H1 (cell line): ENCODE results near the gene TRUB1. TPM values are rescaled to one million over a fixed set of nuclear protein-coding genes. Genes with fewer than 3 reads are reported as not detected.

Experiments used
- CTCF ChIA-PET: fragments of 300-600 bp; sonication (Branson Sonifier 250); formaldehyde crosslinking; loops from one replicate; lab custom pipeline; 2021; ENCODE audit not compliant: partially characterized antibody; lab: Charles Lee
- POLR2A ChIA-PET: fragments of 300-600 bp; sonication (Branson Sonifier 250); formaldehyde crosslinking; loops from one replicate; lab custom pipeline; 2021; ENCODE audit warnings: inconsistent platforms; ENCODE audit not compliant: partially characterized antibody; lab: Charles Lee
- DNase-seq, 2 experiments: peaks; one replicate each; pipeline versions ENCODE4 v3.0.0 to v3.0.0-alpha.2; 2010 to 2022; ENCODE audit warnings: low spot score in 2 of 2, low read depth in 1 of 2, mixed read lengths in 1 of 2
- FAIRE-seq: peaks from 2 replicates; lab custom pipeline; 2011; peaks lifted over from hg19 to GRCh38; lab: Jason Lieb, UNC
- H2AFZ ChIP-seq: 2 replicates; pipeline ENCODE4 v1.8.1; 2012; ENCODE audit warnings: low read length, inconsistent platforms
- H2AK5ac ChIP-seq: 2 replicates; pipeline ENCODE4 v1.6.1; 2013; ENCODE audit warnings: low read depth, low read length
- H2BK120ac ChIP-seq: replicated peaks from 2 replicates; pipeline ENCODE3; 2013; ENCODE audit warnings: low read depth, low read length, inconsistent platforms
- H2BK12ac ChIP-seq: 2 replicates; pipeline ENCODE4 v1.6.1; 2013; ENCODE audit warnings: low read depth, low read length
- H2BK15ac ChIP-seq: 2 replicates; pipeline ENCODE4 v1.6.1; 2013; ENCODE audit warnings: low read length
- H2BK20ac ChIP-seq: 2 replicates; pipeline ENCODE4 v1.6.1; 2013; ENCODE audit warnings: low read length
- H2BK5ac ChIP-seq: 2 replicates; pipeline ENCODE4 v1.6.1; 2013; ENCODE audit warnings: low read depth, low read length
- H3K14ac ChIP-seq: 2 replicates; pipeline ENCODE4 v1.6.1; 2013; ENCODE audit warnings: inconsistent platforms; ENCODE audit not compliant: insufficient read length
- H3K18ac ChIP-seq: 2 replicates; pipeline ENCODE4 v1.6.1; 2013; ENCODE audit warnings: low read length; ENCODE audit errors: extremely low read depth
- H3K23ac ChIP-seq: 2 replicates; pipeline ENCODE4 v1.6.1; 2013; ENCODE audit warnings: inconsistent platforms; ENCODE audit not compliant: insufficient read length
- H3K23me2 ChIP-seq: 2 replicates; pipeline ENCODE4 v1.6.1; 2013; ENCODE audit warnings: low read depth, low read length
- H3K27ac ChIP-seq: 2 replicates; pipeline ENCODE4 v1.6.1; 2011; ENCODE audit warnings: low read depth, low read length, inconsistent platforms
- H3K27me3 ChIP-seq, 4 experiments: replicated peaks in 1 of 4; 1 replicate in 1 of 4; 2 replicates in 3 of 4; pipeline versions ENCODE4 v1.6.1 to v1.8.1; 2011 to 2013; ENCODE audit warnings: low read length in 3 of 4, mild to moderate bottlenecking in 3 of 4, inconsistent platforms in 2 of 4, mixed read lengths in 2 of 4, moderate library complexity in 1 of 4; ENCODE audit not compliant: control insufficient read depth in 3 of 4, insufficient read depth in 3 of 4; ENCODE audit errors: extremely low read depth in 1 of 4
- H3K36me3 ChIP-seq, 4 experiments: 2 replicates each; pipeline versions ENCODE4 v1.6.1 to v1.8.1; 2011 to 2013; ENCODE audit warnings: mild to moderate bottlenecking in 4 of 4, low read length in 3 of 4, moderate library complexity in 2 of 4, control low read depth in 1 of 4, inconsistent platforms in 1 of 4; ENCODE audit not compliant: insufficient read depth in 4 of 4, control insufficient read depth in 2 of 4
- H3K4ac ChIP-seq: replicated peaks from 2 replicates; pipeline ENCODE3; 2013; ENCODE audit warnings: low read length, low read depth, mixed read lengths, inconsistent platforms; ENCODE audit not compliant: insufficient read length
- H3K4me1 ChIP-seq, 4 experiments: replicated peaks in 1 of 4; 1 replicate in 1 of 4; 2 replicates in 3 of 4; pipeline versions ENCODE4 v1.6.1 to v1.8.1; 2011 to 2013; ENCODE audit warnings: low read length in 3 of 4, inconsistent platforms in 2 of 4, mixed read lengths in 1 of 4; ENCODE audit not compliant: insufficient read depth in 4 of 4, control insufficient read depth in 3 of 4
- H3K4me2 ChIP-seq, 2 experiments: 2 replicates each; pipeline versions ENCODE4 v1.6.1 to v1.8.1; 2011 to 2013; ENCODE audit warnings: low read depth in 2 of 2, low read length in 2 of 2, control low read depth in 1 of 2, inconsistent platforms in 1 of 2, mild to moderate bottlenecking in 1 of 2; ENCODE audit not compliant: insufficient read depth in 1 of 2
- H3K4me3 ChIP-seq, 4 experiments: fragments of 200-600, 300-600 bp in 1 of 4; sonication (generic), shearing (Covaris generic), sonication (Bioruptor Twin) in 1 of 4; 2 replicates each; pipeline versions ENCODE4 v1.5.1 to v1.8.1; 2011 to 2016; ENCODE audit warnings: low read length in 4 of 4, low read depth in 3 of 4, control low read depth in 2 of 4, inconsistent platforms in 2 of 4, mild to moderate bottlenecking in 2 of 4, mixed read lengths in 1 of 4, moderate library complexity in 1 of 4; ENCODE audit not compliant: insufficient read depth in 2 of 4; ENCODE audit errors: extremely low read depth in 1 of 4
- H3K56ac ChIP-seq: replicated peaks from 2 replicates; pipeline ENCODE3; 2013; ENCODE audit warnings: low read depth, mild to moderate bottlenecking, mixed read lengths, low read length, inconsistent platforms; ENCODE audit not compliant: insufficient read length
- H3K79me1 ChIP-seq: 2 replicates; pipeline ENCODE4 v1.6.1; 2013; ENCODE audit warnings: low read depth, low read length, control low read depth
- H3K79me2 ChIP-seq, 2 experiments: 2 replicates each; pipeline versions ENCODE4 v1.6.1 to v1.8.1; 2012 to 2013; ENCODE audit warnings: low read length in 2 of 2, mild to moderate bottlenecking in 2 of 2, inconsistent platforms in 1 of 2; ENCODE audit not compliant: insufficient read depth in 2 of 2, control insufficient read depth in 1 of 2
- H3K9ac ChIP-seq, 4 experiments: replicated peaks in 1 of 4; 1 replicate in 1 of 4; 2 replicates in 3 of 4; pipeline versions ENCODE4 v1.6.1 to v1.8.1; 2011 to 2013; ENCODE audit warnings: low read depth in 3 of 4, low read length in 3 of 4, control low read depth in 2 of 4, mild to moderate bottlenecking in 2 of 4, moderate library complexity in 2 of 4, inconsistent platforms in 1 of 4; ENCODE audit errors: extremely low read depth in 1 of 4
- H3K9me3 ChIP-seq, 2 experiments: 2 replicates each; pipeline versions ENCODE4 v1.6.1 to v1.8.1; 2012 to 2013; ENCODE audit warnings: mild to moderate bottlenecking in 2 of 2, moderate library complexity in 2 of 2, control low read depth in 1 of 2, inconsistent platforms in 1 of 2, low read depth in 1 of 2, low read length in 1 of 2, mixed read lengths in 1 of 2; ENCODE audit not compliant: insufficient read depth in 2 of 2
- H4K20me1 ChIP-seq, 2 experiments: replicated peaks in 1 of 2; 2 replicates each; pipeline versions ENCODE3 to v1.8.1; 2011 to 2013; ENCODE audit warnings: inconsistent platforms in 2 of 2, low read length in 2 of 2, mild to moderate bottlenecking in 1 of 2; ENCODE audit not compliant: insufficient read depth in 2 of 2, control insufficient read depth in 1 of 2
- H4K5ac ChIP-seq: 2 replicates; pipeline ENCODE4 v1.6.1; 2013; ENCODE audit warnings: low read length, low read depth, mixed read lengths, inconsistent platforms; ENCODE audit not compliant: insufficient read length
- H4K8ac ChIP-seq: 2 replicates; pipeline ENCODE4 v1.8.0; 2013; ENCODE audit warnings: mild to moderate bottlenecking, moderate library complexity, low read length, inconsistent platforms; ENCODE audit not compliant: insufficient read depth; ENCODE audit errors: extremely low read depth
- H4K91ac ChIP-seq: replicated peaks from 2 replicates; pipeline ENCODE3; 2013; ENCODE audit warnings: low read length, mixed read lengths, inconsistent platforms; ENCODE audit not compliant: insufficient read length
- TEAD4 ChIP-seq: IDR thresholded peaks from 2 replicates; pipeline ENCODE4 v1.6.1; 2012; ENCODE audit warnings: low read depth, low read length, inconsistent platforms, mixed read lengths
- WGBS, 2 experiments: shearing (Covaris generic) in 1 of 2; methylation state at CpG; one replicate each; pipeline versions ENCODE4 v1.1.6 to v1.1.7; 2013 to 2015; ENCODE audit warnings: low lambda C conversion rate in 2 of 2, mixed read lengths in 2 of 2, inconsistent platforms in 1 of 2, low coverage in 1 of 2, missing lambda C conversion rate in 1 of 2; ENCODE audit not compliant: insufficient replicate concordance in 2 of 2, insufficient coverage in 1 of 2, insufficient read length in 1 of 2; ENCODE audit errors: extremely low coverage in 1 of 2, missing lambda C conversion rate in 1 of 2; 5-methylcytosine and 5-hydroxymethylcytosine counted together
- polyA plus RNA-seq, 7 experiments: library from polyadenylated mRNA; depleted of rRNA in 3 of 7; stranded (reverse) in 5 of 7; unstranded in 2 of 7; fragments of >200 nt in 5 of 7; fragments of 200-250 nt in 2 of 7; gene quantifications; 1 replicate in 5 of 7; 2 replicates in 1 of 7; 4 replicates in 1 of 7; pipeline versions ENCODE4 v1.2.1 to v1.2.3, GENCODE V29; 2011 to 2013; ENCODE audit warnings: missing spikeins in 2 of 7, mixed read lengths in 2 of 7
- total RNA-seq: library from RNA; stranded (reverse); fragmentation: NEBNext Ultra II Directional; extraction: Animal tissue kit (Norgen Biotek cat#: 25700); gene quantifications from 2 replicates; pipeline ENCODE4 v1.2.1, GENCODE V29; 2021

TRUB1 gene
- total and polyA plus RNA-seq, 2 of the 8 experiments (the other 6 are each of a cell fraction or from before 2014, with no cell fraction given): 6.3 to 22.2 TPM

DNA sequence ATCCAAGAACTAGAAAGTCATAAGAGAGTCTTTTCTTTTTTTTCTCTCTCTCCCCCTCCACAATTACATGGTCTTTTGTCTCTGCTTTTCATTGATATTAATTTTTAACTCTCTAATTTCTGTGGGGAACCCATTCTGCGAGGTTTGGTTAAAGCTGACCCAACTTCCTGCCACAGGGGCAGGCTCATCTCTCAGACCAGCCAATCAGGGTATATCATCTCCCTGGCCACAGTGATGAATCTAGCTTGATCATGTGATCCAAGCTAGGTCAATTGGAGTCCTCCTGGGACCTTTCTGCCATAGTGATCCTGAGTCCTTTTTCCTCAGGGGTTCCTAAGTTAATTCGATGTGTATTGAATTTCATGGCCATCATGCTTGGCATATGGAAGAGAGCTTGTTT lies 38.0 kb upstream of the TRUB1 start:
- Histone ChIP-seq H4K5ac (no peak overlapping the region), H3K18ac (no peak overlapping the region), H3K27me3 (no peaks in the 10 kb centered on the region), H2BK5ac (no peak overlapping the region), H3K4ac (no peak overlapping the region), H2BK15ac (no peak overlapping the region), H2BK20ac (no peak overlapping the region), H2BK12ac (no peak overlapping the region), H3K56ac (no peak overlapping the region), H3K9ac (no peak overlapping the region), H2AFZ (no peak overlapping the region), H4K20me1 (no peaks in the 10 kb centered on the region), H3K23ac (no peak overlapping the region), H2BK120ac (no peak overlapping the region), H4K91ac (no peak overlapping the region), H3K79me2 (no peaks in the 10 kb centered on the region), H3K4me1 (peaks cover 0 to 7% (median 0%) of the 10 kb centered on the region in 4 experiments; a peak in 1 of 7 replicates), H3K14ac (no peak overlapping the region), H3K4me2 (no peak overlapping the region), H3K9me3 (no peaks in the 10 kb centered on the region), H3K4me3 (no peak overlapping the region), H2AK5ac (no peak overlapping the region), H3K36me3 (no peaks in the 10 kb centered on the region), H4K8ac (no peak overlapping the region), H3K27ac (no peak overlapping the region), H3K23me2 (no peaks in the 10 kb centered on the region), H3K79me1 (no peaks in the 10 kb centered on the region)
- 91% methylated on average over 2 of the region's 2 CpGs; no CpG with 5 or more reads in 1 of the 2 experiments for WGBS, 2 experiments
- FAIRE-seq (no peak), DNase-seq (no peak)
- POLR2A ChIA-PET: interaction anchor here (0.6 kb wide), 1 partner anchor 33 kb away, joined by 3 read pairs; no protein-coding TSS in a partner anchor
- no peak for TF ChIP-seq TEAD4
- CTCF ChIA-PET: interaction anchor here (0.6 to 1.7 kb wide), 2 partner anchors 15 to 23 kb away, joined by 3 to 5 read pairs; no protein-coding TSS in a partner anchor
